Vagina (tissue), 2 donors: ENCODE measurements around the gene DNAH1. TPM values are rescaled to one million over a fixed set of nuclear protein-coding genes. Genes with fewer than 3 reads are reported as not detected.
"Not testable (repeated sequence)": the region's sequence is repeated elsewhere in the genome, so short reads cannot be mapped to it uniquely, and the experiment has no call there.

Experiments
- DNase-seq, 2 donors: peaks; one replicate each; pipeline ENCODE4 v3.0.0-alpha.2; 2017; ENCODE audit errors: extremely low spot score in 2 of 2
- H3K27ac ChIP-seq: fragments of 200-600 bp; sonication (generic); one replicate; pipeline ENCODE4 v1.5.1; 2019
- H3K27me3 ChIP-seq: fragments of 200-600 bp; sonication (generic); one replicate; pipeline ENCODE4 v1.5.1; 2019
- H3K36me3 ChIP-seq, 2 donors: fragments of 200-600 bp; sonication (generic); one replicate each; pipeline ENCODE4 v1.5.1; 2017 to 2019
- H3K4me1 ChIP-seq: fragments of 200-600 bp; sonication (generic); one replicate; pipeline ENCODE4 v1.5.1; 2019
- H3K4me3 ChIP-seq, 2 donors: fragments of 200-600 bp; sonication (generic); 1 replicate in 1 of 2; 2 replicates in 1 of 2; pipeline ENCODE4 v1.5.1; 2016 to 2019
- H3K9me3 ChIP-seq: fragments of 200-600 bp; sonication (generic); one replicate; pipeline ENCODE4 v1.5.1; 2019
- POLR2A ChIP-seq, 2 donors: fragments of 450-650 bp; IDR thresholded peaks; one replicate each; pipeline ENCODE4 v1.6.1; 2017; ENCODE audit warnings: antibody characterized with exemption in 2 of 2, mild to moderate bottlenecking in 2 of 2, moderate library complexity in 2 of 2
- POLR2AphosphoS5 ChIP-seq, 2 donors: sonication (generic); formaldehyde crosslinking; IDR thresholded peaks; one replicate each; pipeline ENCODE4 v1.9.0; 2017; ENCODE audit warnings: antibody characterized with exemption in 2 of 2, mild to moderate bottlenecking in 2 of 2, low read depth in 1 of 2; ENCODE audit not compliant: insufficient read depth in 1 of 2
- intact Hi-C: fragments of 100-400 bp; cut with DNase I; formaldehyde crosslinking; loops from one replicate; pipeline ENCODE4 v1.15.1; 2023
- total RNA-seq: library from RNA; depleted of rRNA; stranded (reverse); fragments of >200 nt; gene quantifications from one replicate; pipeline ENCODE4 v1.2.3, GENCODE V29; 2016
- TF ChIP-seq, protein P1 (sequence below), 3 experiments: fragments of 450-650 bp in 2 of 3; fragments of 200-600 bp in 1 of 3; sonication (generic) in 1 of 3; IDR thresholded peaks; one replicate each; pipeline ENCODE4 v1.5.1; 2017 to 2019; ENCODE audit warnings: antibody characterized with exemption in 3 of 3, mild to moderate bottlenecking in 2 of 3, moderate library complexity in 2 of 3

DNAH1 gene
- 12.3 TPM for total RNA-seq

DNA sequence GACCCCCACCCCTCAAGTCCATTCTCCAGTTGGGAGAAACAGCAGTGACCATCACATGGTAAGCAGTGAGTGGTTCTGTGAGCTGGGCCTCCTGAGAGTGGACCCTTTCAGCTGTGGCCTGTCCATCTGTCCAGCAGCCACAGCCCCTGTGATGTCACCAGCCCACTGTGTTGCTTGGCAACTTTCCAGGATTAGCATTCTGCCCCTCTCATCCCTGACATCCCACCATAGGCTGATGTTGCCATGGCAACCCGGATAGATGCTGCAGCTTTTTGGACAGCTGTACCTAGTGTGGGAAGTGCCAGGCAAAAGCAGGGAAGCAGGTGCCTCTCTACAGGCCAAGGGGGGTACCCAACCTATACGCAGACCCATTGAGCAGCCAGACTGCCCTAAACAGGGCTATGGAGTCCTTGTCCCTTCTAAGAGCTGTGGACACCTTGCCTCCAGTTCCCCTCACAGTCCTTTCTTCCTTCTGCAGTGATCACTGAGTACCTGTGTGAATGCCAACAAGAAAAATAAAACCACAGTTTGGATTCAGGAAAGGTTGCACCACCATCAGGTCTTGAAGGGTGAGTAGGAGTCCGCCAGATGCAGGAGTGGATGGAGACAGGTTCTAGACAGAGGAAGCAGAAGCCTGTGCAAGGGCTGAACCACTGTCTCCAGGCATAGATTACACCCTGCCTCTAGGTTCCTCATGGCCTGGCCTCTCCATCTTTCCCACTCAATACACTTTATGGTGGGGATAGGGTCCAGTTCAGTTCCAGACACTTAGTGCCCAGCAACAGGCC is at the start of gene DNAH1:
TSS of gene DNAH1 (plus strand) at position 343 of the 788 bp plus-strand sequence. CDS start 6,124 bp downstream, outside the sequence.
- Histone ChIP-seq H3K27me3 (no peaks in the 10 kb centered on the region), H3K36me3 (no peaks in the 10 kb centered on the region), H3K9me3 (no peaks in the 10 kb centered on the region), H3K4me1 (peaks cover 13% of the 10 kb centered on the region), H3K27ac (no peak within 1 kb of the TSS), H3K4me3 (no peak within 1 kb of the TSS)
- intact Hi-C loops = no loop called here
- no peak for DNase-seq
- TF ChIP-seq POLR2A (IDR thresholded peaks at IDR 0.05) = no peak
- TF ChIP-seq, protein P1, sequence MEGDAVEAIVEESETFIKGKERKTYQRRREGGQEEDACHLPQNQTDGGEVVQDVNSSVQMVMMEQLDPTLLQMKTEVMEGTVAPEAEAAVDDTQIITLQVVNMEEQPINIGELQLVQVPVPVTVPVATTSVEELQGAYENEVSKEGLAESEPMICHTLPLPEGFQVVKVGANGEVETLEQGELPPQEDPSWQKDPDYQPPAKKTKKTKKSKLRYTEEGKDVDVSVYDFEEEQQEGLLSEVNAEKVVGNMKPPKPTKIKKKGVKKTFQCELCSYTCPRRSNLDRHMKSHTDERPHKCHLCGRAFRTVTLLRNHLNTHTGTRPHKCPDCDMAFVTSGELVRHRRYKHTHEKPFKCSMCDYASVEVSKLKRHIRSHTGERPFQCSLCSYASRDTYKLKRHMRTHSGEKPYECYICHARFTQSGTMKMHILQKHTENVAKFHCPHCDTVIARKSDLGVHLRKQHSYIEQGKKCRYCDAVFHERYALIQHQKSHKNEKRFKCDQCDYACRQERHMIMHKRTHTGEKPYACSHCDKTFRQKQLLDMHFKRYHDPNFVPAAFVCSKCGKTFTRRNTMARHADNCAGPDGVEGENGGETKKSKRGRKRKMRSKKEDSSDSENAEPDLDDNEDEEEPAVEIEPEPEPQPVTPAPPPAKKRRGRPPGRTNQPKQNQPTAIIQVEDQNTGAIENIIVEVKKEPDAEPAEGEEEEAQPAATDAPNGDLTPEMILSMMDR (IDR thresholded peaks at IDR 0.05) = no peak
- TF ChIP-seq POLR2AphosphoS5 (IDR thresholded peaks at IDR 0.05; ENCODE audit: insufficient read depth in 1 of 2, low read depth in 1 of 2) = no peak

DNA sequence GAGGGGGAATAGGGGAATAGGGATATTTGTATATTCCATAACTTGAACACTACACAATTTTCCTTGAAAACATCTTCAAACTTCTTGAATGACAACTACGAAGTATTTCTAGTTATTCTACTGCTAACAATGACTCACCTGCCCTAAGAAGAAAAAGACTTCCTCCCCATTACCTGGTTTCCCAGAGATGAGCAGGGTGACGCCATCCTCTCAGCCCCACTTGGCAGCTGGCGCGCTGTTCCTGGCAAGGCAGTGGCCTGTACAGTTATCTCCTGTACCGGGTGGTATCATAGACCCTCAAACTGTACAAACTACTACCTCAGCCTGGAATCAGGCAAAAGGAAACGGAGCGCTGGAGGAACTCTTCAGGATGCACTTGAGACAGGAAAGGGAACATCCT is 48.1 kb upstream of the DNAH1 start:
- no peak overlapping the region for H3K27ac ChIP-seq
- H3K36me3 ChIP-seq = peaks cover 0 to 68% of the 10 kb centered on the region in 2 donors
- TF ChIP-seq POLR2AphosphoS5 (IDR thresholded peaks at IDR 0.05; ENCODE audit: insufficient read depth in 1 of 2, low read depth in 1 of 2) (no peak), POLR2A (IDR thresholded peaks at IDR 0.05) (no peak)
- TF ChIP-seq, protein P1 (IDR thresholded peaks at IDR 0.05) = no peak
- no peak for DNase-seq
- H3K27me3 ChIP-seq = no peaks in the 10 kb centered on the region
- no peaks in the 10 kb centered on the region for H3K9me3 ChIP-seq
- H3K4me3 ChIP-seq = no peak overlapping the region
- peaks cover 66% of the 10 kb centered on the region for H3K4me1 ChIP-seq
- intact Hi-C loops = no loop called here

DNA sequence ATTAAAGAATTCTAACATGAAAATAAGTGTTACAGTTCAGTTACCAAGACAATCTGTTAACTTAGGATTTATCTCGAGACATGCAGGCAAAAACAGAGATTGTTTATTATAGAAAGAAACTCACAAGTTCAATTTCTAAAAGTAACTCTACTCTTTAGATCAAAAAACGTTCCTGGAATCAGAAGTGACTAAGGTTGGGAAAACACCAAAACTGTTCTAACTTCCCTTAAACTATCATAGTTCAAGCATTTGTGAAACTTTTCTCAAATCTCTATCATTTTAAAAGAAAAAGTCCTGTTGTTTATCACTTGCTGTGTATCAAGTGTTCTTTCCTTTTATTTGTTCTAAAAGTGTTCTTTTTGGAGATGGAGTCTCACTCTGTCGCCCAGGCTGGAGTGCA is 46.3 kb upstream of the DNAH1 start:
- H3K27me3 ChIP-seq = no peaks in the 10 kb centered on the region
- H3K4me1 ChIP-seq = peaks cover 79% of the 10 kb centered on the region
- TF ChIP-seq, protein P1 (IDR thresholded peaks at IDR 0.05) = no peak
- TF ChIP-seq POLR2A (IDR thresholded peaks at IDR 0.05) = no peak
- TF ChIP-seq POLR2AphosphoS5 (IDR thresholded peaks at IDR 0.05; ENCODE audit: insufficient read depth in 1 of 2, low read depth in 1 of 2) = no peak
- peak overlapping the region; percentile 47 for H3K27ac ChIP-seq
- DNase-seq = no peak
- no peaks in the 10 kb centered on the region for H3K9me3 ChIP-seq
- peaks cover 0 to 53% of the 10 kb centered on the region in 2 donors for H3K36me3 ChIP-seq
- H3K4me3 ChIP-seq = no peak overlapping the region
- intact Hi-C loops = loop anchor here (5.0 kb wide), 1 partner anchor 52 kb away; no protein-coding TSS in a partner anchor

DNA sequence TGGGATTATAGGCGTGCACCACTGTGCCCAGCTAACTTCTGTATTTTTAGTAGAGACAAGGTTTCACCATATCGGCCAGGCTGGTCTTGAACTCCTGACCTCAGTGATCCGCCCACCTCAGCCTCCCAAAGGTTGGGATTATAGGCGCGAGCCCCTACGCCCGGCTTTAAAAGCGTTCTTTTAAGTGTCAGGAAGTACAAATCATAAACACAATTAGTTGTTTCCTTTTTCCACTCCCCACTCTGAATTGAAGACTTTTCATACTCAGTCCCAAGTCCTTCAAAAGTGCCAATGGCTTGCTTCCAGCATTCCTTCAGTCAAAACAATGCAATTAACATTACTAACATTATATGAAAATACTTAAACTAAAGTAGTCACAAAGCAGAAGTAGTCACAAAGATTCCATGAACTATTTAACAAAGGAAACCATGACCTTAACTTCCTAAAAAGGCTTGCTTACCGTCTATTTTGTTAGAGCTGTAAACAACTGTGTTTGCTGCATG is 45.8 kb upstream of the DNAH1 start:
- H3K9me3 ChIP-seq = no peaks in the 10 kb centered on the region
- H3K4me3 ChIP-seq = no peak overlapping the region
- intact Hi-C loops = loop anchor here (5.0 kb wide), 1 partner anchor 53 kb away; no protein-coding TSS in a partner anchor
- no peak for DNase-seq
- H3K36me3 ChIP-seq = peaks cover 0 to 52% of the 10 kb centered on the region in 2 donors
- H3K27me3 ChIP-seq = no peaks in the 10 kb centered on the region
- TF ChIP-seq, protein P1 (IDR thresholded peaks at IDR 0.05) = no peak
- no peak for TF ChIP-seq POLR2AphosphoS5 (IDR thresholded peaks at IDR 0.05; ENCODE audit: insufficient read depth in 1 of 2, low read depth in 1 of 2)
- TF ChIP-seq POLR2A (IDR thresholded peaks at IDR 0.05) = no peak
- H3K4me1 ChIP-seq = peaks cover 82% of the 10 kb centered on the region
- H3K27ac ChIP-seq = peak overlapping the region; percentile 47

DNA sequence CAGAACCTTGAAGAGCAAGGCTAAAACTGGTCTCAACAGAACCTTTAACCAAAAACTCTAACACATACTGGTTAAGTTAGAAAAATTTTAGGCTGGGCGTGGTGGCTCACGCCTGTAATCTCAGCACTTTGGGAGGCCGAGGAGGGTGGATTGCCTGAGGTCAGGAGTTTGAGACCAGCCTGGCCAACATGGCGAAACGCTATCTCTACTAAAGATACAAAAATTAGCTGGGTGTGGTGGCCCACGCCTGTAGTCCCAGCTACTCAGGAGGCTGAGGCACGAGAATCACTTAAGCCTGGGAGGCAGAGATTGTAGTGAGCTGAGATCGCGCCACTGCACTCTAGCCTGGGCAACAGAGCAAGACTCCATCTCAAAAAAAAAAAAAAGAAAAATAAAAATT is 43.9 kb upstream of the DNAH1 start:
- H3K27me3 ChIP-seq, H3K4me3 ChIP-seq, H3K27ac ChIP-seq, H3K9me3 ChIP-seq, DNase-seq: not testable (repeated sequence)
- intact Hi-C loops = loop anchor here (5.0 kb wide), 1 partner anchor 55 kb away; no protein-coding TSS in a partner anchor
- peaks cover 99% of the 10 kb centered on the region for H3K4me1 ChIP-seq
- peaks cover 0 to 33% of the 10 kb centered on the region in 2 donors for H3K36me3 ChIP-seq
